ENCODE results near the gene ROMO1.
"Not testable (repeated sequence)": the region's sequence is repeated elsewhere in the genome, so short reads cannot be mapped to it uniquely, and the experiment has no call there.

ROMO1 gene

GRCh38 chr20:35716330-35716729, 17.1 kb downstream of the ROMO1 start:
- Histone ChIP-seq H3K18ac (ENCODE audit: low read length) (no peak overlapping the region), H2BK5ac (ENCODE audit: low read length) (no peak overlapping the region), H2AK5ac (ENCODE audit: low read length) (no peak overlapping the region), H2BK15ac (replicated peaks; ENCODE audit: low read depth) (no peak overlapping the region), H3K23ac (ENCODE audit: low read length) (no peak overlapping the region), H3K4me3 (ENCODE audit: low read length) (no peak overlapping the region), H3K27me3 (ENCODE audit: insufficient read depth, low read length, poor library complexity) (no peaks in the 10 kb centered on the region), H3K36me3 (ENCODE audit: control insufficient read depth, insufficient read depth, low read length) (peaks cover 36% of the 10 kb centered on the region), H3K4me2 (ENCODE audit: low read length) (no peak overlapping the region), H3K4me1 (ENCODE audit: control insufficient read depth, low read depth, low read length) (no peaks in the 10 kb centered on the region), H3K27ac (ENCODE audit: low read depth, low read length) (no peak overlapping the region), H4K8ac (ENCODE audit: low read depth, low read length) (no peak overlapping the region), H2BK120ac (ENCODE audit: low read depth, low read length) (no peak overlapping the region), H4K5ac (ENCODE audit: low read length) (no peak overlapping the region), H3K79me2 (ENCODE audit: control insufficient read depth, insufficient read depth, low read length) (peaks cover 23% of the 10 kb centered on the region), H3K9ac (ENCODE audit: low read length) (no peak overlapping the region), H3K79me1 (ENCODE audit: low read length) (peaks cover 13% of the 10 kb centered on the region), H3K4ac (ENCODE audit: low read depth, low read length) (no peak overlapping the region), H3K56ac (ENCODE audit: low read length) (no peak overlapping the region)
- DNase-seq = no peak
- no CpG with 5 or more reads among the region's 4 CpGs for WGBS (ENCODE audit: extremely low coverage, insufficient coverage, low lambda C conversion rate)

- not testable (repeated sequence) for H2BK120ac ChIP-seq (ENCODE audit: low read depth, low read length); DNase-seq; H3K27me3 ChIP-seq (ENCODE audit: insufficient read depth, low read length, poor library complexity); H2BK15ac ChIP-seq (replicated peaks; ENCODE audit: low read depth); H3K27ac ChIP-seq (ENCODE audit: low read depth, low read length); H4K5ac ChIP-seq (ENCODE audit: low read length); H2BK5ac ChIP-seq (ENCODE audit: low read length); H3K9ac ChIP-seq (ENCODE audit: low read length); H3K4me2 ChIP-seq (ENCODE audit: low read length); H4K8ac ChIP-seq (ENCODE audit: low read depth, low read length); H3K18ac ChIP-seq (ENCODE audit: low read length); H3K4me1 ChIP-seq (ENCODE audit: control insufficient read depth, low read depth, low read length); H3K23ac ChIP-seq (ENCODE audit: low read length); H3K4me3 ChIP-seq (ENCODE audit: low read length); H3K4ac ChIP-seq (ENCODE audit: low read depth, low read length); H2AK5ac ChIP-seq (ENCODE audit: low read length); H3K56ac ChIP-seq (ENCODE audit: low read length)
- peaks cover 14% of the 10 kb centered on the region for H3K79me1 ChIP-seq (ENCODE audit: low read length)
- WGBS (ENCODE audit: extremely low coverage, insufficient coverage, low lambda C conversion rate) = no CpG with 5 or more reads among the region's 8 CpGs
- peaks cover 24% of the 10 kb centered on the region for H3K79me2 ChIP-seq (ENCODE audit: control insufficient read depth, insufficient read depth, low read length)
- H3K36me3 ChIP-seq (ENCODE audit: control insufficient read depth, insufficient read depth, low read length) = peaks cover 36% of the 10 kb centered on the region
These were observed 19.1 kb downstream of the ROMO1 start for GRCh38 chr20:35718321-35718720.

DNA sequence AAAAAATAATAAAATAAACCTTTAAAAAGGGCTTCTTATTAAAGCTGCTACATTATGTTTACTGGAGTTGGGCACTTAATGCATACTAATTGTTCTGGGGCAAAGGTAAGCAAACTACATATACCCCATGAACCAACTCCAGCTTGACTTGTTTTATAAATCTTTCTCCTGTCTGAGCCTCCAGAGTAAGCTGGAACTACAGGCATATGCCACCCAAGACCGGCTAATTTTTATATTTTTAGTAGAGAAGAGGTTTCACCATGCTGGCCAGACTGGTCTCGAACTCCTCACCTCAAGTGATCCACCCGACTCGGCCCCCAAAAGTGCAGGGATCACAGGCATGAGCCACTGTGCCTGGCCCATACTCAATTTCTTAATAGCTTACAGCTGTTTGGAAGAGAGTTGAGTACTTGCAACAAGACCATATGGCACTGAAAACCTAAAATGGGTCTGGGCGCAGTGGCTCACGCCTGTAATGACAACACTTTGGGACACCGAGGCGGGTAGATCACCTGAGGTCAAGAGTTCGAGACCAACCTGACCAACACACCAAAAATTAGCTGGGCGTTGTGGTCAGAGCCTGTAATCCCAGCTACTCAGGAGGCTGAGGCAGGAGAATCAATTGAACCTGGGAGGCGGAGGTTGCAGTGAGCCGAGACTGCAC, 19.9 kb downstream of the ROMO1 start:
- H2BK5ac ChIP-seq (ENCODE audit: low read length) = no peak overlapping the region
- no peaks in the 10 kb centered on the region for H3K27me3 ChIP-seq (ENCODE audit: insufficient read depth, low read length, poor library complexity)
- no peak overlapping the region for H2BK15ac ChIP-seq (replicated peaks; ENCODE audit: low read depth)
- H3K79me2 ChIP-seq (ENCODE audit: control insufficient read depth, insufficient read depth, low read length) = peaks cover 27% of the 10 kb centered on the region
- H3K23ac ChIP-seq (ENCODE audit: low read length) = no peak overlapping the region
- H3K4ac ChIP-seq (ENCODE audit: low read depth, low read length) = no peak overlapping the region
- H3K79me1 ChIP-seq (ENCODE audit: low read length) = peaks cover 13% of the 10 kb centered on the region
- no CpG with 5 or more reads among the region's 12 CpGs for WGBS (ENCODE audit: extremely low coverage, insufficient coverage, low lambda C conversion rate)
- H3K9ac ChIP-seq (ENCODE audit: low read length) = no peak overlapping the region
- H3K18ac ChIP-seq (ENCODE audit: low read length) = no peak overlapping the region
- no peak overlapping the region for H4K8ac ChIP-seq (ENCODE audit: low read depth, low read length)
- H2AK5ac ChIP-seq (ENCODE audit: low read length) = no peak overlapping the region
- H3K4me3 ChIP-seq (ENCODE audit: low read length) = no peak overlapping the region
- H4K5ac ChIP-seq (ENCODE audit: low read length) = no peak overlapping the region
- H3K36me3 ChIP-seq (ENCODE audit: control insufficient read depth, insufficient read depth, low read length) = peaks cover 36% of the 10 kb centered on the region
- no peak overlapping the region for H2BK120ac ChIP-seq (ENCODE audit: low read depth, low read length)
- H3K4me2 ChIP-seq (ENCODE audit: low read length) = no peak overlapping the region
- H3K4me1 ChIP-seq (ENCODE audit: control insufficient read depth, low read depth, low read length) = no peaks in the 10 kb centered on the region
- DNase-seq = no peak
- H3K56ac ChIP-seq (ENCODE audit: low read length) = no peak overlapping the region
- no peak overlapping the region for H3K27ac ChIP-seq (ENCODE audit: low read depth, low read length)

DNA sequence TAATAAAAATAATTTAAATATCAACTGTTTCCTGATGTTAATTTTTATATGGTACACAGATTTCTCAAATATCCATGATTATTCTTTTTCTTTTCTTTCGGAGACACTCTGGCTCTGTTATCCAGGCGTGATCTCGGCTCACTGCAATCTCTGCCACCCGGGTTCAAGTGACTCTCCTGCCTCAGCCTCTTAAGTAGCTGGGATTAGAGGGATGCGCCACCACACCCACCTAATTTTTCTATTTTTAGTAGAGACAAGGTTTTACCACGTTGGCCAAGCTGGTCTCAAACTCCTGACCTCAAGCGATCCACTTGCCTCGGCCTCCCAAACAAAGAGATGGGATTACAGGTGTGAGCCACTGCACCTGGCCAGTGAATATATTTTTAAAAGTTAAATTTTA, 20.5 kb downstream of the ROMO1 start:
- Histone ChIP-seq H3K4me1 (ENCODE audit: control insufficient read depth, low read depth, low read length) (no peaks in the 10 kb centered on the region), H3K27ac (ENCODE audit: low read depth, low read length) (no peak overlapping the region), H3K18ac (ENCODE audit: low read length) (no peak overlapping the region), H3K23ac (ENCODE audit: low read length) (no peak overlapping the region), H4K8ac (ENCODE audit: low read depth, low read length) (no peak overlapping the region), H2BK120ac (ENCODE audit: low read depth, low read length) (no peak overlapping the region), H3K4ac (ENCODE audit: low read depth, low read length) (no peak overlapping the region), H3K79me2 (ENCODE audit: control insufficient read depth, insufficient read depth, low read length) (peaks cover 31% of the 10 kb centered on the region), H2AK5ac (ENCODE audit: low read length) (no peak overlapping the region), H2BK5ac (ENCODE audit: low read length) (no peak overlapping the region), H3K56ac (ENCODE audit: low read length) (no peak overlapping the region), H3K36me3 (ENCODE audit: control insufficient read depth, insufficient read depth, low read length) (peaks cover 36% of the 10 kb centered on the region), H3K4me3 (ENCODE audit: low read length) (no peak overlapping the region), H3K79me1 (ENCODE audit: low read length) (peaks cover 15% of the 10 kb centered on the region), H3K4me2 (ENCODE audit: low read length) (no peak overlapping the region), H3K27me3 (ENCODE audit: insufficient read depth, low read length, poor library complexity) (no peaks in the 10 kb centered on the region), H3K9ac (ENCODE audit: low read length) (no peak overlapping the region), H2BK15ac (replicated peaks; ENCODE audit: low read depth) (no peak overlapping the region), H4K5ac (ENCODE audit: low read length) (no peak overlapping the region)
- no CpG with 5 or more reads among the region's 8 CpGs for WGBS (ENCODE audit: extremely low coverage, insufficient coverage, low lambda C conversion rate)
- no peak for DNase-seq

DNA sequence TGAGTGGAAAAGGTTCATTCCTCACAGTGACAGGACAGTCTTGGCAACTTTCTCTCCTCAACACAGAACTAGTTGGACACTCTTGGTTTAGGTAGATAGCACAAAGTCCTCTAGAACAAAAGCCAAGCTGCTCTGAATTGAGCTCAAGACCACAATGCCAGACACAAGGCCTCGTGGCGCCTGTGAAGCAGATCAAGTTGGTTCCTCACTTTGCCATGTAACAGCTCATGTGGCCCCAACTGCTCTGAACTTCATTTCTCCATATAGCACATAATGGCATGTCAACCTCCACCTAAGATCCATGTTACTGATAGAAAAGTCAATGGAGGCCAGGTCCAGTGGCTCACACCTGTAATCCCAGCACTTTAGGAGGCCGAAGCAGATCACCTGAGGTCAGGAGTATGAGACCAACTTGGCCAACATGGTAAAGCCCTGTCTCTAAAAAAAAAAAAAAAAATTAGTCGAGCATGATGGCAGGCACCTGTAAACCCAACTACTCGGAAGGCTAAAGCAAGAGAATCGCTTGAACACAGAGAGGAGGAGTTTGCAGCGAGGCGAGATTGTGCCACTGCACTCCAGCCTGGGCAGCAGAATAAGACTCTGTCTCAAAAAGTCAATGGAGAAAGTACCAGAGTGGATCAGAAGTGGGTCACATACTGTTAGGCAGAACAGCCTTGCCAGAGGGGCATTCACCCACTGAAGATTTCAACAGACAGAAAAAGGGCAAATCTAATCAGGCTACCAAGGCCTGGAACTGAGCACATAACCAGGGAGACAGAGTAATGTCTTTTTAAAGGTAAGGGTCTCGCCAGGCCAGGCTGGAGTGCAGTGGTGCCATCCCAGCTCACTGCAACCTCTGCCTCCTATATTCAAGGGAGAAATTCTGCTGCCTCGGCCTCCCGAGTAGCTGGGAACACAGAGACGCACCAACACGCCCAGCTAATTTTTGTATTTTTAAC, 21.2 kb downstream of the ROMO1 start:
- Histone ChIP-seq H3K56ac (ENCODE audit: low read length) (no peak overlapping the region), H3K79me2 (ENCODE audit: control insufficient read depth, insufficient read depth, low read length) (peaks cover 35% of the 10 kb centered on the region), H3K27ac (ENCODE audit: low read depth, low read length) (no peak overlapping the region), H3K4ac (ENCODE audit: low read depth, low read length) (no peak overlapping the region), H4K5ac (ENCODE audit: low read length) (no peak overlapping the region), H2AK5ac (ENCODE audit: low read length) (no peak overlapping the region), H3K23ac (ENCODE audit: low read length) (no peak overlapping the region), H2BK15ac (replicated peaks; ENCODE audit: low read depth) (no peak overlapping the region), H3K4me1 (ENCODE audit: control insufficient read depth, low read depth, low read length) (no peaks in the 10 kb centered on the region), H3K9ac (ENCODE audit: low read length) (no peak overlapping the region), H3K79me1 (ENCODE audit: low read length) (peaks cover 17% of the 10 kb centered on the region), H2BK5ac (ENCODE audit: low read length) (no peak overlapping the region), H3K4me2 (ENCODE audit: low read length) (no peak overlapping the region), H3K27me3 (ENCODE audit: insufficient read depth, low read length, poor library complexity) (no peaks in the 10 kb centered on the region), H3K18ac (ENCODE audit: low read length) (no peak overlapping the region), H4K8ac (ENCODE audit: low read depth, low read length) (no peak overlapping the region), H3K36me3 (ENCODE audit: control insufficient read depth, insufficient read depth, low read length) (peaks cover 38% of the 10 kb centered on the region), H2BK120ac (ENCODE audit: low read depth, low read length) (no peak overlapping the region), H3K4me3 (ENCODE audit: low read length) (no peak overlapping the region)
- WGBS (ENCODE audit: extremely low coverage, insufficient coverage, low lambda C conversion rate) = no CpG with 5 or more reads among the region's 13 CpGs
- no peak for DNase-seq

Measured in mesendoderm (in vitro differentiated cells).